Upper lobe of left lung (tissue), 6 donors: ENCODE measurements around the gene PTGS2. TPM values are rescaled to one million over a fixed set of nuclear protein-coding genes. Genes with fewer than 3 reads are reported as not detected.

Experiments
- ATAC-seq, 2 donors: fragments of 200-7000 bp; cut with Tn5 transposase; one replicate each; pipeline ENCODE4 v1.9.1; 2022; ENCODE audit warnings: mild to moderate bottlenecking in 2 of 2, moderate library complexity in 2 of 2; ENCODE audit not compliant: low FRiP score in 2 of 2
- DNase-seq, 2 donors: peaks; one replicate each; pipeline ENCODE4 v3.0.0-alpha.2; 2019 to 2020
- H3K27ac ChIP-seq, 4 donors: fragments of 200-600 bp; sonication (generic); one replicate each; pipeline ENCODE4 v1.5.1; 2016 to 2019
- H3K27me3 ChIP-seq, 4 donors: fragments of 200-600 bp; sonication (generic); one replicate each; pipeline ENCODE4 v1.5.1; 2017 to 2019
- H3K36me3 ChIP-seq, 4 donors: fragments of 200-600 bp; sonication (generic); one replicate each; pipeline ENCODE4 v1.5.1; 2016 to 2019
- H3K4me1 ChIP-seq, 4 donors: fragments of 200-600 bp; sonication (generic); one replicate each; pipeline ENCODE4 v1.5.1; 2018 to 2019
- H3K4me3 ChIP-seq, 4 donors: fragments of 200-600 bp; sonication (generic); one replicate each; pipeline ENCODE4 v1.5.1; 2017 to 2019; ENCODE audit warnings: mild to moderate bottlenecking in 2 of 4, moderate library complexity in 1 of 4
- H3K9me3 ChIP-seq, 4 donors: fragments of 200-600 bp; sonication (generic); one replicate each; pipeline ENCODE4 v1.5.1; 2018 to 2019
- EP300 ChIP-seq, 4 donors: sonication (generic); formaldehyde crosslinking; IDR thresholded peaks; one replicate each; pipeline ENCODE4 v1.5.1; 2017; ENCODE audit warnings: antibody characterized with exemption in 4 of 4, control low read depth in 2 of 4
- POLR2A ChIP-seq, 4 donors: fragments of 450-650 bp; IDR thresholded peaks; one replicate each; pipeline ENCODE4 v1.5.1; 2016 to 2017; ENCODE audit warnings: antibody characterized with exemption in 4 of 4, mild to moderate bottlenecking in 2 of 4
- POLR2AphosphoS5 ChIP-seq, 2 donors: sonication (generic); formaldehyde crosslinking; IDR thresholded peaks; one replicate each; pipeline ENCODE4 v1.5.1; 2017; ENCODE audit warnings: antibody characterized with exemption in 2 of 2
- WGBS, 2 donors: methylation state at CpG; one replicate each; pipeline ENCODE4 v1.1.5; 2017 to 2018; 5-methylcytosine and 5-hydroxymethylcytosine counted together
- total RNA-seq, 6 donors: library from RNA; depleted of rRNA in 4 of 6; stranded (reverse); fragments of >200 nt in 4 of 6; gene quantifications; one replicate each; pipeline versions ENCODE4 v1.1.0 to v1.2.1, GENCODE V29; 2016 to 2021
- TF ChIP-seq, protein P1 (sequence below), 6 experiments: fragments of 450-650 bp in 4 of 6; fragments of 200-600 bp in 2 of 6; sonication (generic) in 2 of 6; IDR thresholded peaks; one replicate each; pipeline ENCODE4 v1.5.1; 2016 to 2019; ENCODE audit warnings: antibody characterized with exemption in 6 of 6
- donor health status: DM: no; HTN: no; CAD: no; lungs with moderate emphysema.
- donor health status: DM: no; HTN: yes; CAD: no; lungs with severe emphysema.

Gene PTGS2
- total RNA-seq, 6 donors from 2014 or later = 5.3 to 34.3 (median 25.1) TPM

- TF ChIP-seq EP300 (IDR thresholded peaks at IDR 0.05) = no peak
- no peak for TF ChIP-seq POLR2AphosphoS5 (IDR thresholded peaks at IDR 0.05)
- TF ChIP-seq POLR2A (IDR thresholded peaks at IDR 0.05) = no peak
- TF ChIP-seq, protein P1, sequence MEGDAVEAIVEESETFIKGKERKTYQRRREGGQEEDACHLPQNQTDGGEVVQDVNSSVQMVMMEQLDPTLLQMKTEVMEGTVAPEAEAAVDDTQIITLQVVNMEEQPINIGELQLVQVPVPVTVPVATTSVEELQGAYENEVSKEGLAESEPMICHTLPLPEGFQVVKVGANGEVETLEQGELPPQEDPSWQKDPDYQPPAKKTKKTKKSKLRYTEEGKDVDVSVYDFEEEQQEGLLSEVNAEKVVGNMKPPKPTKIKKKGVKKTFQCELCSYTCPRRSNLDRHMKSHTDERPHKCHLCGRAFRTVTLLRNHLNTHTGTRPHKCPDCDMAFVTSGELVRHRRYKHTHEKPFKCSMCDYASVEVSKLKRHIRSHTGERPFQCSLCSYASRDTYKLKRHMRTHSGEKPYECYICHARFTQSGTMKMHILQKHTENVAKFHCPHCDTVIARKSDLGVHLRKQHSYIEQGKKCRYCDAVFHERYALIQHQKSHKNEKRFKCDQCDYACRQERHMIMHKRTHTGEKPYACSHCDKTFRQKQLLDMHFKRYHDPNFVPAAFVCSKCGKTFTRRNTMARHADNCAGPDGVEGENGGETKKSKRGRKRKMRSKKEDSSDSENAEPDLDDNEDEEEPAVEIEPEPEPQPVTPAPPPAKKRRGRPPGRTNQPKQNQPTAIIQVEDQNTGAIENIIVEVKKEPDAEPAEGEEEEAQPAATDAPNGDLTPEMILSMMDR (IDR thresholded peaks at IDR 0.05) = no peak
- Histone ChIP-seq H3K4me1 (no peaks in the 10 kb centered on the region), H3K27ac (no peak overlapping the region), H3K27me3 (no peaks in the 10 kb centered on the region), H3K9me3 (no peaks in the 10 kb centered on the region), H3K36me3 (no peaks in the 10 kb centered on the region), H3K4me3 (no peak overlapping the region)
- WGBS, 2 donors = 89 to 96% methylated on average over 2 of the region's 2 CpGs
- ATAC-seq = no peak
- DNase-seq = no peak
Observed at GRCh38 chr1:186634511-186634910, 45.7 kb downstream of the PTGS2 start.

GRCh38 chr1:186633116-186633515, 47.1 kb downstream of the PTGS2 start:
- no peak for DNase-seq
- Histone ChIP-seq H3K27ac (no peak overlapping the region), H3K36me3 (no peaks in the 10 kb centered on the region), H3K4me1 (no peaks in the 10 kb centered on the region), H3K27me3 (no peaks in the 10 kb centered on the region), H3K9me3 (no peaks in the 10 kb centered on the region), H3K4me3 (no peak overlapping the region)
- TF ChIP-seq, protein P1 (IDR thresholded peaks at IDR 0.05) = no peak
- no peak for TF ChIP-seq EP300 (IDR thresholded peaks at IDR 0.05)
- no peak for TF ChIP-seq POLR2A (IDR thresholded peaks at IDR 0.05)
- TF ChIP-seq POLR2AphosphoS5 (IDR thresholded peaks at IDR 0.05) = no peak
- ATAC-seq = no peak
- WGBS, 2 donors = 77 to 88% methylated on average over 1 of the region's 1 CpG

DNA sequence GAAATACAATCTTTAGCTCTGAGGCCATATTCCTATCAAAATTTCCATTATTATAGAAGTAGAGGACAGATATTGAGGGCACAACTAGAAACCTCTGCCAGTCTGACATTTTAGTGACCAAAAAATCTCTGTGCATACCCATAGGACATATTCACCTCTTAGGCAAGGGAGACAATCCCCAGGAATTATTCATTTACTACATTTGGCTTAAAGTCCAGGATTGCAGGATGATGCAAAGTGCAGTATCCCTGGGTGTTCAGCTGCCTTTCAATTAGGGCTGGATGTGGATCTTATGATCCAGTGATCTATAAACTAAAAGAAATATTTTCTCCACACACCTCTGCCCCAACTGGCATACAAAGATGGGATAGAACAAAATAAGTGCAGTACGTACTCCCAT, 50.9 kb downstream of the PTGS2 start:
- Histone ChIP-seq H3K27me3 (no peaks in the 10 kb centered on the region), H3K9me3 (no peaks in the 10 kb centered on the region), H3K4me1 (peaks cover 0 to 3% (median 0%) of the 10 kb centered on the region in 4 donors), H3K36me3 (no peaks in the 10 kb centered on the region), H3K27ac (no peak overlapping the region), H3K4me3 (no peak overlapping the region)
- ATAC-seq (no peak), DNase-seq (no peak)
- TF ChIP-seq, protein P1 (IDR thresholded peaks at IDR 0.05) = no peak
- TF ChIP-seq EP300 (IDR thresholded peaks at IDR 0.05) (no peak), POLR2A (IDR thresholded peaks at IDR 0.05) (no peak), POLR2AphosphoS5 (IDR thresholded peaks at IDR 0.05) (no peak)
- WGBS, 2 donors = 91% methylated on average over 1 of the region's 1 CpG

DNA sequence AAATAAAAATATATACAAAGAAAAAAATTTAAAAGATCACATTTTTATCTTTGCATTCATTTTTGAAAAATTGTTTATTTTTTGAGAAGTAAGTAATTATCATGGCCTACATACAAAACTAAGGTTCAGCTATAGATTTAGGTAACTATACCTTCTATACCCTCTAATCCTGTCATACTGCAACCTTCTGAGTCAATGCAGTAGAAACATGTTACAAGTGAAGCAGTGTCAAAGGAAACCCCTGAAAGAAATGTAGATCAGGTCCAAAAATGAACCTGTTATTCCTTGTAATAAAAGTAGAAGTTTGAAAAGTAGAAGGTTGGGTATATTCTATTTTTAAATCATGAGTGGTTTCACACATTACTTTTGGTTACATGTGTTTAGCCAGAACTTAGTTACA, 51.3 kb downstream of the PTGS2 start:
- Histone ChIP-seq H3K9me3 (no peaks in the 10 kb centered on the region), H3K27ac (no peak overlapping the region), H3K36me3 (no peaks in the 10 kb centered on the region), H3K27me3 (no peaks in the 10 kb centered on the region), H3K4me1 (peaks cover 0 to 3% (median 0%) of the 10 kb centered on the region in 4 donors), H3K4me3 (no peak overlapping the region)
- no peak for ATAC-seq
- TF ChIP-seq EP300 (IDR thresholded peaks at IDR 0.05) (no peak), POLR2A (IDR thresholded peaks at IDR 0.05) (no peak), POLR2AphosphoS5 (IDR thresholded peaks at IDR 0.05) (no peak)
- TF ChIP-seq, protein P1 (IDR thresholded peaks at IDR 0.05) = no peak
- no peak for DNase-seq

- DNase-seq (no peak), ATAC-seq (no peak)
- WGBS, 2 donors = 19 to 33% methylated on average over 2 of the region's 2 CpGs
- no peak overlapping the region for H3K4me3 ChIP-seq
- TF ChIP-seq POLR2A (IDR thresholded peaks at IDR 0.05) = no peak
- TF ChIP-seq POLR2AphosphoS5 (IDR thresholded peaks at IDR 0.05) = no peak
- no peak for TF ChIP-seq EP300 (IDR thresholded peaks at IDR 0.05)
- TF ChIP-seq, protein P1 (IDR thresholded peaks at IDR 0.05) = no peak
- H3K27ac ChIP-seq = no peak overlapping the region
- peaks cover 0 to 3% (median 0%) of the 10 kb centered on the region in 4 donors for H3K4me1 ChIP-seq
- H3K27me3 ChIP-seq = no peaks in the 10 kb centered on the region
- no peaks in the 10 kb centered on the region for H3K9me3 ChIP-seq
- no peaks in the 10 kb centered on the region for H3K36me3 ChIP-seq
Observed at GRCh38 chr1:186627019-186627418, 53.2 kb downstream of the PTGS2 start.
